ENCODE data around the gene EBI3.

DNA sequence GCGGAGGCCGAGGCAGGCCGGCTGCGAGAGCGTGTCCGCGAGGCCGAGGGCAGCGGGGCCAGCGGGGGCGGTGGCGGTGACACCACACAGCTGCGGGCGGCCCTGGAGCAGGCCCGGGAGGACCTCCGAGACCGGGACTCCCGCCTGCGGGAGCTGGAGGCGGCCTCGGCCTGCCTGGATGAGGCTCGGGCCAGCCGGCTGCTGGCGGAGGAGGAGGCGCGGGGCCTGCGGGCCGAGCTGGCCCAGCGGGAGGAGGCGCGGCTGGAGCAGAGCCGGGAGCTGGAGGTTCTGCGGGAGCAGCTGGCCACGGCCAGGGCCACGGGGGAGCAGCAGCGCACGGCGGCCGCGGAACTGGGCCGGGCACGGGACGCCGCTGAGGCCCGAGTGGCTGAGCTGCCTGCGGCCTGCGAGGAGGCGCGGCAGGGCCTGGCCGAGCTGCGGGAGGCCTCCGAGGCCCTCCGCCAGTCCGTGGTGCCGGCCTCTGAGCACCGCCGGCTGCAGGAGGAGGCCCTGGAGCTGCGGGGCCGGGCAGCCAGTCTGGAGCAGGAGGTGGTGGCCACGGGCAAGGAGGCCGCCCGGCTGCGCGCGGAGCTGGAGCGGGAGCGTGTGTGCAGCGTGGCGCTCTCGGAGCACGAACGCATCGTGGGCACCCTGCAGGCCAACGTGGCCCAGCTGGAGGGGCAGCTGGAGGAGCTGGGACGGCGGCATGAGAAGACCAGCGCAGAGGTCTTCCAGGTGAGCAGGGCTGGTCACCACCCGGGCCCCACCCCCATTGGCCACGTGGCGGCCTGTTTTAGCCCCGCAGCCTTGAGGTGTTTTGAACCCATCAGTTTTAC is 11.7 kb upstream of the EBI3 start:
- TF ChIP-seq POLR2AphosphoS5 (IDR thresholded peaks at IDR 0.05): no peak
- TF ChIP-seq, protein P1, sequence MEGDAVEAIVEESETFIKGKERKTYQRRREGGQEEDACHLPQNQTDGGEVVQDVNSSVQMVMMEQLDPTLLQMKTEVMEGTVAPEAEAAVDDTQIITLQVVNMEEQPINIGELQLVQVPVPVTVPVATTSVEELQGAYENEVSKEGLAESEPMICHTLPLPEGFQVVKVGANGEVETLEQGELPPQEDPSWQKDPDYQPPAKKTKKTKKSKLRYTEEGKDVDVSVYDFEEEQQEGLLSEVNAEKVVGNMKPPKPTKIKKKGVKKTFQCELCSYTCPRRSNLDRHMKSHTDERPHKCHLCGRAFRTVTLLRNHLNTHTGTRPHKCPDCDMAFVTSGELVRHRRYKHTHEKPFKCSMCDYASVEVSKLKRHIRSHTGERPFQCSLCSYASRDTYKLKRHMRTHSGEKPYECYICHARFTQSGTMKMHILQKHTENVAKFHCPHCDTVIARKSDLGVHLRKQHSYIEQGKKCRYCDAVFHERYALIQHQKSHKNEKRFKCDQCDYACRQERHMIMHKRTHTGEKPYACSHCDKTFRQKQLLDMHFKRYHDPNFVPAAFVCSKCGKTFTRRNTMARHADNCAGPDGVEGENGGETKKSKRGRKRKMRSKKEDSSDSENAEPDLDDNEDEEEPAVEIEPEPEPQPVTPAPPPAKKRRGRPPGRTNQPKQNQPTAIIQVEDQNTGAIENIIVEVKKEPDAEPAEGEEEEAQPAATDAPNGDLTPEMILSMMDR (IDR thresholded peaks at IDR 0.05): no peak
- no peak for TF ChIP-seq POLR2A (IDR thresholded peaks at IDR 0.05)
